Stimulated activated CD4-positive, alpha-beta T cell treated with anti-CD3 and anti-CD28 coated beads, Interleukin-1b, Interleukin-23, amount 100 ng/mL, for 4 hours (primary cell): ENCODE results near the gene SPATA12.
"Not testable (repeated sequence)": the region's sequence is repeated elsewhere in the genome, so short reads cannot be mapped to it uniquely, and the experiment has no call there.

Experiments used
- DNase-seq, 2 donors: peaks; one replicate each; pipeline ENCODE4 v3.0.0-alpha.2; 2020; ENCODE audit warnings: low read depth in 2 of 2

The SPATA12 gene

DNA sequence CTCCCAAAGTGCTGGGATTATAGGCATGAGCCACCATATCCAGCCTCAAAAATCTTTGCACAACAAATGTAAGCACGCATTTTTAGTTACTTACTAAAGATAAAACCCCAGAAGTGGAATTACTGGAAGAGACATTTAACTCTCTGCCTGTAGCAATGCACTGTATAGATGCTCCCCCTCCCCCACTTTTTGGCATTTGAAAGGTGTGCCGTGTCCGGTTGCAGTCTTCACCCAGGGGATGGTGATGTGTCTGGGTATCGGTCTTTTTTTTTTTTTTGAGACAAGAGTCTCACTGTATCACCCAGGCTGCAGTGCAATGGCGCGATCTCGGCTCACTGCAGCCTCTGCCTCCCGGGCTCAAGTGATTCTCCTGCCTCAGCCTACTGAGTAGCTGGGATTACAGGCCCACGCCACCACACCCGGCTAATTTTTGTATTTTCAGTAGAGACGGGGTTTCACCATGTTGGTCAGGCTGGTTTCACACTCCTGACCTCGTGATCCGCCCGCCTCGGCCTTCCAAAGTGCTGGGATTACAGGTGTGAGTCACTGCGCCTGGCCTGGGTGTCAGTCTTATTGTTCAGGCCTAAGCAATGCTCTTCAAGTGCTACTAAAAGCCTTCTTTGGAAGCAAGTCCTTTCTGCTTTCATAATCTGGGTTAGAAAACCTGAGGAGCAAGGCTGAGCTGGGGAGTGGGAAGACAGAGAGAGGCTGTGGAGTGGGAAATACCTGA lies 23.0 kb downstream of the SPATA12 start:
- not testable (repeated sequence) for DNase-seq

DNA sequence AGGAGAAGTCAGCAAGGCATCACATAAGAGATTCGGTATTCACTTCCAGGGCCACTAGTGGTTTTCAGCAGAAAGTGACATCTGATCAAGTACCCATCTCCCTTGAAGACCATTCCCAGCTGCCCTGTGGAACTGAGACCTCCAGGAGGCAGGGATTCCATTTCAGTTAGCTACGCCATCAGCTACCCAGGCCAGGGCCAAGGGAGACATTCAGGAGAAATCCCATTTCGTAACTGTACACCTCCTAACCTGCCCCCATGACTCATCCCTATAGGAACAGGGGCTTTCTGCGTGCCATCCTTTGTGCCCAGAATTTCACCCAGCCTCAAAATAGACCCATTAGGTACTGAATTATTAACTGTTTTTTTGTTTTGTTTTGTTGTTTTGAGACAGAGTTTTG lies 24.7 kb downstream of the SPATA12 start:
- DNase-seq: no peak

DNA sequence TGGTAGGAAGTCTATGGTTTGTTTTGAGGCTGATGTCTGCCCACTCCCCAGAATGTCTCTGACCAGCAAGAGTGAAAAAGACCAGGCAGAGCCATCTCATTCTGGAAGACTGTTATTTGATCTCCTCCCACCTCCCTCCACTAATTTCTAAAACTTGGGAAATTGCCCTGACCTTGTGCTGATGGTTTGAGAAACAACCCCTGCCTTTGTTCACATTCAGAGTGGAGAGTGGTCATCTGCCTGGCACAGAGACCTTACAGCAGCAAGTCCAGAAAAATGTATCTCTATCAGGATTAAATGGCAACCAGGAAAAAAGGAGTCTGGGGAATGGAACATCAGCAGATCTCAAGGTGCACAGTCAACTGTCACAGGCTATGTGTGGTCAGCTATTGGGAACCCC lies 25.7 kb downstream of the SPATA12 start:
- no peak for DNase-seq

DNA sequence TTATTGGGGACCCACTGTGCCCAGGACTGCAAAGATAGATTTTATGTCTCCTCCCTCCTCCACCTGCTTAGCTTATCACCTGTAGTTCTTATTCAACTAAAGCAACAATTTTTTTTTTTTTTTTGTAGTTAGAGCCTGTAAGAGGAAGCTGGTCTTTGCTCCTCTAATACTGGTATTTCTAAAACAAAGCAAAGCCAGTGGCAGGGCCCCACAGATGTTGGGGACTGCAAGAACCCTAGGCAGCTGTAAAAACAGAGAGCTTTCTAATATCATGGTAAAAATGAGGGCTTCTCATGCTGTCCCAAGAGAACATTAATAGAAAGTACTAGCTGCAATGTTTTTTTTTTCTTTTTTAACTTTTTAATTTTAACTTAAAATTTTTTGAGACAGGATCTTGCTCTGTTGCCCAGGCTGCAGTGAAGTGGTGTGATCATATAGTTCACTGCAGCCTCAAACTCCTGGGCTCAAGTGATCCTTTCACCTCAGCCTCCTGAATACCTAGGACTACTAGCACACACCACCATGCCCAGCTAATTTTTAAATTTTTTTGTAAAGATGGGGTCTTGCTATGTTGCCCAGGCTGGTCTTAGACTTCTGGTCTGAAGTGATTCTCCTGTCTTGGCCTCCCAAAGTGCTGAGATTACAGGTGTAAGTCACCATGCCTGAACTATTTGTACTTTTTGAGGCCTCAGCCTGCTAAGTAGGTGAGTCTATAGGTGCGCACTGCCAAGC lies 27.1 kb downstream of the SPATA12 start:
- DNase-seq: no peak

DNA sequence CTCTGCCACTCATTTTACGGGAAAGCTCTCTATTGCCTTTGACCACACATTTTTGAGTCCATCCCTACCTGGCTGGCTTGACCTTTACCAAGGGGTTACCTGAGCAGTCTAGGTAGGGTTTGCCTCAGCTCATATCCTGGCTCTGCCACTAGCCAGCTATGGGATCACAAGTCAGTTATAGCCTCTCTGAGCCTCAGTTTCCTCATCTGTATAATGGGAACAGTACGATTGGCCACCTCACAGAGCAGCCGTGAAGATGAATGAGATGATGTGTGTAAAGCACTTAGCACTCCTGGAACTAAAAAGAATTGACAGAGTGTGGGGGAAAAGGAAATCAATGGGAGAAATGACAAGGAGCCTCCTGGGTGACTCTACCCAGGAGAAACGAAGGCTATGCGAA lies 28.0 kb downstream of the SPATA12 start:
- no peak for DNase-seq

DNA sequence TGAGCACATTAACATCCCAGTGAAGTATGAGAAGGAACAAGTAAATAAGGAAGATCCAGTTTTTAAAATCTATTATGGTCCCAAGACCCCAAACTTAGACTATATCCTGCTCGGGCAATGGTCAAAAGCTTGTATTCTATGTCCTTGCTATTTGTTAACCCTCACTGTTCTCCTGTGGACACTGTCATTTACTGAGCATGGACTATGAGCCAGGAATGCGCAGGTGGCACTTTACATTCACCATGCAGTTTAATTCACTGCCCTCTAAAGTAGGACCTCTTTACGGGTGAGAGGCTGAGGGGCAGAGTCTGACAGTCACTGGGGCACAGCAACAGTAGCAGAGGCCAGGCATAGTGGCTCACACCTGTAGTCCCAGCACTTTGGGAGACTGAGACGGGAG lies 28.6 kb downstream of the SPATA12 start:
- no peak for DNase-seq

DNA sequence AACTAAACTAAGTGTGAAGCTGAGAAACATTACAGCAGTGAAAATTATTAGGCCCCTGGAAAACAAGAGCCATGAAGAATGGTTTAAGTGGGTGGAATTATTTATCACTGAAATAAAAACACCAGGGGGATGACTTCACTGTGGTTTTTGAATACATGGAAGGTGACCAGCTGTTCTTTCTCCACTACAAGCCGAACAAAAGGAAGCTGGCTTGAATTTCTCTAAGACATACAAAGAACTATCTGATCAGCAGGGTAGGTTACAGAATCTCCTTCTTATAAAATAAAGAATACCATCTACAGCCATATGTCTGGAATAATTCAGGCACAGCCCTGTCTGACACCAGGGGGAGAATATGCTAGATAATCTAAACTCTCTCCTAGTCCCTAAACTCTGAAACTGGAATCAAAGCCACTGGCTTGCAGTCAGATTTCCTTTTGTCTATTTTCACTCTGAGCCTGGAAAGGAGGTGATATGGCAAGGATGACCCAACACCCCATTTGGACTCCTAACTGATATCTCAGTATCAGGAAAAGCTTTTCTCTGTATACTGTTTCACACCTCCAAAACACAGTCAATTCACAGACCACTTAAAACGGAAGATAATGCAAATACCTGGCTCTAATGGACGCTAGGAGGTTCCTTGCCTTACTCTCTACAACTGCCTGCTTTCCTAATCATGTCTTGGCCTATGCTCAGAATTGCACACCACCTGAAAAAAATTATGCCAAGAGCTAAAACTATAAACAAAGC lies 31.2 kb downstream of the SPATA12 start:
- DNase-seq: no peak

DNA sequence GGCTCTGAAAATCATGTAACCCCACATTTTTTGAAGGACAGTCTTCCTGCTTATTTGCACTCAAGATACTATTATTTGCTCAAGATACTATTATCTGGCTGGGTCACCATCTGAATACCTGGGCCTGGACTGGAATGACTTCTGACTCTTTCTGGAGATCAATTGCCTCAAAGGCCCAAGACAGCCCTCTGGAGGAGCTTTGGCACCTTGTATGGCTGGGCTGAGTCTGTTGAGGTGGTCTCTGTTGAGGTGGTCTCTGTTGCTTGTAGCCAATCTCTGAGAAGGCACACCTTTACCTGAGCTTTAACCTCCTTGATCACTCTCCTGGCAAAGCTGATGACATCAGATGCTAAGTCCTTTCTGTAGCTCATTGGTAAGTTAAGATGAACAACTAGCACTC lies 33.0 kb downstream of the SPATA12 start:
- DNase-seq: no peak

DNA sequence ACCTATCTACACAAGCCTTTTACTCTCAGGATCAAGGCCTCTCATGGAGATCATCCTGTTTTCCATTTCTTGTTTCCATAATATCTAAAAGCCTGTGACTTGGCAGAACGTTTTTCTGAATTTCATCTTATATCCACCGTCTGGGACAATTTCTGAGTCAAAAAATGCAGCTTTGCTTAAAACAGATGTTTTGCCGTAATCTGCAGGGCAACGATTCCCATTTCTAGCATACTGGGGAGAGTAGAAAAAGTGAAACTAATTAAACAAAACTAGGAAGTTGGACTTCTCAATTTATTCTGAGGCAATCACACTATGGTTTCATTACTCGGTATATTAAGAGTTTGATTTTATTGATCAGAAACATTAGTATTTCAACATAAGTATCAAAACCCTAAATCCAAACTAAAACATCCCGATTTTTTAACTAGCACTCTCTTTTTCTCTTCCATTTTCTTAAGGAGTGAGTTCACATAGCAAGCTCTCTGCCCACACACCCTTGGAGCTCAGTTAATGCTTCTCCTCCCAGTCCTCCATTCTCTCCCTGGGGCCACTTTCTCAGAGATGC lies 33.6 kb downstream of the SPATA12 start:
- DNase-seq: no peak

DNA sequence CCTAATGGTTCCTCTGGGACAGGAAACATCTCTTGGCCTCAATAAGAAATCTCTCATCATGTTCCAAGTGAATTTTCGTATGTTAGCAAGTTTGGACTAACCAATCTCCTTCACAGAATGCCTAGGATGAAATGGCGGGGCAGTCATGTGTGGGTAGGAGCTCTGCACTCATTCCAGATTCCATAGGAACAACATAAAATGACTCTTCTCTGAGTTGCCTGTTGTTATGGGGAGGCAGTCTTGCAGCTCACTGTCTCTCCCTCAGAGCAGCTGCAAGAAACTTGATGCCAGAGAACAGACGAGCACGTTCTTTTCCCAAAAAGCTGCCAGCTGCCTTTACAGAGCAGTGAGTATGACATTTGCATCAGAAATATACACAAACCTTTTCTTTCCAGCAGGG lies 34.1 kb downstream of the SPATA12 start:
- no peak for DNase-seq

DNA sequence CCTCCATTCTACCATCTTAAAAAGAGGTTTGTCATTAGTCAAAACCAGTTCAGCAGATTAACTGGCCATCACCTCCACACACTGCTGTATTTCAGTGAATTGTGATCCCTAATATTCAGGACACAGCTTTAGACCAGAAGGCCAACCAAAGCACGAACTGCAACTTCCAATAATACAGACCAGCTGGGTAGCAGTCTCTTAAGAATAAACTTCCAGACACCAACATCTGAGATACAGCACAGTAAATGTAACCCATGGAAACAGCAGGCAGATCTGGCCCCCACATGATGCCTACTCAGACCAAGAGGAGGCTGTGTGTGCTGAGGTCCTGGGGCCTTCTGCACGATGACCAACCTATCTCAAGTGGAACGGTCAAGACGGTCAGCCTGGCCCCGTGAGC lies 34.9 kb downstream of the SPATA12 start:
- no peak for DNase-seq

DNA sequence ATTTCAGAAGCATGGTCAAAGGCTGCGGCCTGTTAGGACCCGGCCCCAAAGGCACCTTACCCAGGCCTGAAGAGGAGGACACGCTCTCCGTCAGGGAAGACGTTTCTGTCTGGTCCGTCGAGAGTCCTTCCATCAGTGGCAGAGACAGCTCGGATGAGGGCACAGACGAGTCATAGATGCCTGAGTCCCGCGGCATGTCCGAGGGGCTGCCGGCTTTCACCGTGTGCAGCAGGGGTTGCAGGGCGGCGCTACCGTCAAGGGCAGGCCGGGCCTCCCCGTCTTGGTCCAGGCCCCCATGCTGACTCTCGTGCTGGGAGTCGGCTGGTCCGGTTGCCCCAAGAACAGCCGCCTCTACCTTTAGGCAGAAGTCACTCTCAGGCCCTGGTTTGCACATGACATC lies 37.1 kb downstream of the SPATA12 start:
- no peak for DNase-seq

DNA sequence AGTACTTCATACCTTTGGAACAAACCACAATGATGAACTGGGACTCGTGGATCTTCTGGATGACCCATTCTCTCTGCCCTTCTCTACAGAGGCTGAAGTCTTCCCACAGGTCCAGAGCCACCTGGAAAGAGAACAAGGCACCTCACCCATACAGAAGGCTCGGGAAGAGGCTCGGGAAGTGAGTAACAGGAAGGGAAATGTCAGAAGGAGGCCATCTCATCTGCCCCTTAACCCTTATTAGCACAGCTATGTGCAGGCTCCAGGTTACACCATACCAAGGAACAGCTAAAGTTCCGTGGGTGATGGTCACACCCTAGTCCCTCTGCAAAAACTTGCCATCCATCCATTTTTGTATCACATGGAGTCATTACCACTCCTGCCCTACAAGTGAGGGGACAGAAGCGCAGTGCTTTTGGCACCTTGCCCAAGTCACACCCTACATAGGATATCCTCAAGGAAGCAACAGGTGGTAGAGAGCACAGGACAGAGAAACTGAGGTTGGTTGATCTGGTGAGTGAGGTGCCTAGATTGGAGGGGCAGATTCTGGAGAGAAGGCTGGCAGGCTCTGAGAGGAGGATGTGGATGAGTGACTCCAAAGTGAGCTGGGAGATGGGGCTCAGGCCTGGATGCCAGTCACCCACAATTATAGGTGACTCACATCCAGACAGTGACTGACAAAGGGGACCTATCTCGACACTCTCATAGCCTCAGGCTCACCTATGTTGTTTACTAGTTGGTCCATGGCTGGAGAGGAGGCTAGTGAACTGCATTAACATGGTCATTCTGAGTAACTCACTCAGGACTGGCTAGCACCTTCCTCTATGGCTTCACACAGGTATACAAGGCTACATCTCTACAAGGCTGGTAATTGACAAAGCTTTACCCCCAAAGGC lies 38.2 kb downstream of the SPATA12 start:
- no peak for DNase-seq

DNA sequence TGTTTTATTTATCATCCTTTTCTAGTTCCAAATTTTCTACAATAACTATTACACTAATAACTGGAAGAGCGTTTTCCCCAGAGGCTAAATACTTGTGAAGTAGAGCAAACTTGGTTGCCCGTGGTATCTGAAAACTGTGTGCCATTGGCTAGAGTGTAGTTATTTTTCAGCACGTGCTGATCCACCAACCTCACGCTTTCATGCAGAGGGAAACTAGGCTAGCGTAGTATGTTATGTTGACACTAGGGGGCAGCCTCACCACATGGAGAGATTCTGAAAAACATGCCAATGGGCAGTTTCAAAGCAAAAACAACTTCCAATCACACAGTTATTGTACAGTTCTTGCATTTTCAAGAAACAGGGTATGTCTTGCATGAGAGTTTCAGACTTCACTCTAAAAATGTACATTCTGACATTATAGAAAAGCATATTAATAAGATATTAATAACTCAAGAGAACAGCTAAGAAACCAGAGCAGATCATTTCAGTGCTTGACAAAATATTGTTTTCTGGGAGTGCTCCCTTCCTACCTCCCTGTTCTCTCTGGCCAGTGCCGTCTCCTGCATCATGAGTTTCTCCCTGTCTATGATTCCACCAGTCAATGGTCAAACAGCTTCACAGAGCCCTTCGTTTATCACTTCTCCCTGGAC lies 39.7 kb downstream of the SPATA12 start:
- DNase-seq: peak; percentile 7 to 49

DNA sequence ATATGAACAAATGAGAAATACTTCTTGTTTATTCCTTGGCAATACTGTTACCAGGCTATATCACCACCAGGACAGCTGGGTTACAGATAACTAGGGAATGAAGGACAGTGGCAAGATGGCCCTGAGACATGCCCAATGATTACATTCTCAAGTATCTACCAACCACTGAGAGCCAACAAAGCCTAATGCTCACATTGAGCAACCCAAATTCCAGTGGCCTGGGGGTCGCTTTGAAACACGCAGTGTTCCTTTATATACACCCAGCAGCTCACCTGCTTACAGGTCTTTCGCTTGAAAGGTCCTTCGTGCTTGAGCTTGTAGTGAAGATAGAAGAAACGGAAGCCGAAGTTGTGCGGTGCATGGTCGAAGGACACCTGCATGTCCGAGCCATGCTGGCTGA lies 45.1 kb downstream of the SPATA12 start:
- DNase-seq: no peak

DNA sequence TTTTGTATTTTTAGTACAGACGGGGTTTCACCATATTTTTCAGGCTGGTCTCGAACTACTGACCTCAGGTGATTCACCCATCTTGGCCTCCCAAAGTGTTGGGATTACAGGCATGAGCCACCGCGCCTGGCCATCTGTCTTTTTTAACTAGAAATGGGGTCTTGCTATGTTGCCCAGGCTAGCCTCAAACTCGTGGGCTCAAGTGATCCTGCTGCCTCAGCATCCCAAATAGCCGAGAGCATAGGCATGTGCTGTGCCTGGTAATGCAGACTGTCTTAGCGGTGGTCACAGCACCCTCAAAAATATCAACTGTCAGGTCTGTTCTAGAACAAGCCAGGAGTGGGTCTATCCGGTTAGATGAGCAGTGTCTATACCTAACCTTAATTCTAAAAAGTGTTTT lies 48.2 kb downstream of the SPATA12 start:
- no peak for DNase-seq

DNA sequence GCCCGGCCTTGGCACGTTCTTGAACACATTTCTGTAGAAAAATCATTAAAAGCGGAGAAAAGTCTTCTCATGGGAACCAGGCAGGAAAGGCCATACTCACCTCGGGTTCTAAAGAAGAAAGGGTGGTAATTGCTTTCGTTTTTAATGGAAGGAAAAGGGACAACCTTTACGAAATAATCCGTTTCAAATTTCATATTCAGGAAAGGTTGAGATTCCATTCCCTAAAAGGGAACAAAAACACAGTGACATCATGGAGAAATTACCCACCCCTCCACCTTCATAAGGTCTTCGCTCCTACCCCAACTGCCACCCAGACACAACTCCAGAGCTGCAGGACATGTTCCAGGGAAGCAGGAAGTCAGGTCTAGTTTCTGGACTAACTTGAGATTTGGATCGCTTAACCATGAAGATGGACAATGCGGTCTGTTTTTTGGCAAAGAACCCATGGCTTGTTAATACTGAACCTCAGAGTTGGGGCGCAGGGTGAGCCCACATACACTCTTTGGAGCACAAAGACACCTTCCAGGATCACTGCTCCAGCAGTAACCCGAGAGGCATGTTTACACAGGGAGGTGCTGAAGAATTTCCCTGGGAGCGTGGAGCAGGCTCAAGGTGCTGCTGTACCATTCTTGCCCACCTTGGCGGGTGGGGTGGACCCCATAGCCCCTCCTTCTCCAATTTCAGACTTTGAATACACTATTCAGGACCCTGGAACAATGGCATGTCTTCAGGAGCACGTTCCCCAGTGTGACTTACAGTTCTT lies 49.2 kb downstream of the SPATA12 start:
- DNase-seq: no peak

DNA sequence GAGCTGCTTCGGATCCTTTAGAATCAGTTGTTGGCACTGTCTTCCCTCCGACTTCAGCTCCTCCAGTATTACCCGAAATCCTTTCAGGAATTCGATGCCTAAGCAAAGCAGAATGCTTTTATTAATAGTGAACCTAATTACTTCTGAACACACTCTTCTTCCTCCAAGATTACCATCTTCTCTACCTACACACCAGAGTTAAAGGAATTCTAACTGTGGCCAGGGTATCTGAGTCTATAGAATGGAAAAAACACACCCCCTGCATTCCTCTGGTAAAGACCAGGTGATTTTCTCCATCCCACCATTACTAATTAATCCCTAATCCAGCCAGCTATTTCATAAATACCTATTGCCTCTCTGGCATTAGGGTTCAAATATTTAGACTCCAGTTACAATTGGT lies 49.8 kb downstream of the SPATA12 start:
- DNase-seq: no peak

DNA sequence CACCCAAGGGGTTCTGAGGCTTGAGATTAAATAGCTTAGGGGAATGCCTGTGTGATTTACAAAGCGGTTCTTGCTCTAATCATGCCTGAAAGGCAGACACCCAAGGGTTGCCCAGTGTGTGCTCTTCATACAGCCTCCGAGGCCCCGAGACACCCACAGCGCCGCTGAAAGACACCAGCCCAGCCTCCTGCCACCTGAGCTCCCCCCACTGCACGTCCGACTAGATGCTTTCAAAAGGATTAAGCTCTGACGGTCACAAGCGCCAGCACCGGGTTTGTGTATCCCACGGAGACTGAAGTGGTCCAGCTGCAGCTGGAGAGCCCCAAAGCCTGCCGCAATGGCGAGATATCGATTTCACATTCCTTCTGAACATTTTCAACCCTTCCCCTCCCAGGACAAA lies 50.3 kb downstream of the SPATA12 start:
- DNase-seq: no peak

DNA sequence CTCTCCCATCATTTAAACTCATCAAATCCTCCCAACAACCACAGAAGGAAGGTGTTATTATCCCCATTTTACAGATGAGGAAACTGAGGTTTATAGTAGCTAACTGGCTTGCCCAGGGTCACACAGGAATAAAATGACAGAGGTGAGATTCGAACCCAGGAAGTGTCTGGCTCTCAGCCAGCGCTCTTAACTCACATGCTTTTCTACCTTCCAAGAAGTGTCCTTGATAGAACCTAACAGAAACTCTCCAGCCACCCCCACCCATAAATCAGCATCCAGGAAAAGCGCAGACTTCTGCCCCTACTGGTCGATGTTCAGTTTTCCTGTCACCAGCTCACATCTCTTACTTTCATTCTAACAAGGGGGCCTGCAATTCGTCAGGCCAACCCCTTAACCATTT lies 51.7 kb downstream of the SPATA12 start:
- no peak for DNase-seq
